Activated CD4-positive, alpha-beta T cell treated with anti-CD3 and anti-CD28 coated beads, Interleukin-10, Interleukin-2, amounts not matched to agents 100 ng/mL and 50 ng/mL, durations not matched to agents 16 hours and 8 hours (primary cell): ENCODE data around the gene ITFG2.

ENCODE experiments used
- DNase-seq: peaks from one replicate; pipeline ENCODE4 v3.0.0-alpha.2; 2020

ITFG2 gene

GRCh38 chr12:2795291-2796186 is 16.9 kb upstream of the ITFG2 start:
- DNase-seq, result peak; percentile 75

GRCh38 chr12:2796187-2796666 is 16.2 kb upstream of the ITFG2 start:
- DNase-seq, result no peak

DNA sequence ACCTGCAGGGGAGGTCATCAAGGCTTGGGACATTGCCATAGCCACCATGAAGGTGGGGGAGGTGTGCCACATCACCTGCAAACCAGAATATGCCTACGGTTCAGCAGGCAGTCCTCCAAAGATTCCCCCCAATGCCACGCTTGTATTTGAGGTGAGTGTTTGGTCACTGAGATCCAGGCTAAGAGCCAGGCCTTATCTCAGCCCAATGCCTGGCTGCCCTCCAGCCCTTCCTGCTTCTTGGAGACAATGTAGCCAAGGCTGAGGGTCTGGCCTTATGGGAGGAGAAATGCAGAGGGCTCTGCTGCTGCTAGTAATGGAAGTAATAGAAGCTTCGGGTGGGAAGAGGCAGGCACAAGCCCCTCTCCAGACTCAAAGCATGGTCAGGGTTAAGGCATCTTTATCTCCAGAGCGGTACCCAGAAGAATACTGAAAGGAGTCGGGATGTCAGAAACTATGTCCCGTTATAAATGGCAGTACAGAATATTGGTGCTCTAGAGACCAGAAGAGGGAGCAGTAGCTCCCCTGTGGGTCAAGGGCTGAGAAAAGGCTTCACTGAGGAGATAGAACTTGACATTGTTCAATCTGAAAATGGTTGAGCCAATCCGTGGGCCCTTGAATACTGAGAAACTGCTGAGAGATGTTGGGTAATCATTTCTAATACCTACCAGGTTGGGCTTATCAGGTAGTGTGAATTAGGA is 14.6 kb upstream of the ITFG2 start:
- DNase-seq, result no peak

- DNase-seq, result no peak
Measured at GRCh38 chr12:2800046-2800570, 12.4 kb upstream of the ITFG2 start.

DNA sequence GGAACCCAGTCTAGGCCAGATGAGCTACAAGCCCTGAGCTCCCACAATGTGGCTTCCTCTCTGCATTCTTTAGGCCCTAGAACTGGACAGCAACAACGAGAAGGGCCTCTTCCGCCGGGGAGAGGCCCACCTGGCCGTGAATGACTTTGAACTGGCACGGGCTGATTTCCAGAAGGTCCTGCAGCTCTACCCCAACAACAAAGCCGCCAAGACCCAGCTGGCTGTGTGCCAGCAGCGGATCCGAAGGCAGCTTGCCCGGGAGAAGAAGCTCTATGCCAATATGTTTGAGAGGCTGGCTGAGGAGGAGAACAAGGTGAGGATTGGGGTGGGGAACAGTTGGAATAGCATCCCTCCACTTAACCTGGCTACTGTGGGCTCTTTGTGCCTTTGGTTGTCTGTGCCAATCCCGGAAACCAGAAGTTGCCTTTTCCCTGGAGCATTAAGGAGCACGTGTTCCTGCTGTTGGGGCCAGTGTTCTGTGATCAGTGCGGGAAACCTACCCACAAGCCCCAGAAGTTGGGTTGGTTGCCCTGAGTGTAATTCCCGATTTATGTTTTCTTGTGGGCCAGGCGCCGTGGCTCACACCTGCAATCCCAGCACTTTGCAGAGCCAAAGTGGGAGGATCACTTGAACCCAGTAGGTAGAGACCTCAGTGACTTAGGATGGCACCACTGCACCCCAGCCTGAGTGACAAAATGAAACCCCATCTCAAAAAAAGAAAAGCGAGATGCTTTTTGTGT is 11.3 kb upstream of the ITFG2 start:
- DNase-seq, result no peak

DNA sequence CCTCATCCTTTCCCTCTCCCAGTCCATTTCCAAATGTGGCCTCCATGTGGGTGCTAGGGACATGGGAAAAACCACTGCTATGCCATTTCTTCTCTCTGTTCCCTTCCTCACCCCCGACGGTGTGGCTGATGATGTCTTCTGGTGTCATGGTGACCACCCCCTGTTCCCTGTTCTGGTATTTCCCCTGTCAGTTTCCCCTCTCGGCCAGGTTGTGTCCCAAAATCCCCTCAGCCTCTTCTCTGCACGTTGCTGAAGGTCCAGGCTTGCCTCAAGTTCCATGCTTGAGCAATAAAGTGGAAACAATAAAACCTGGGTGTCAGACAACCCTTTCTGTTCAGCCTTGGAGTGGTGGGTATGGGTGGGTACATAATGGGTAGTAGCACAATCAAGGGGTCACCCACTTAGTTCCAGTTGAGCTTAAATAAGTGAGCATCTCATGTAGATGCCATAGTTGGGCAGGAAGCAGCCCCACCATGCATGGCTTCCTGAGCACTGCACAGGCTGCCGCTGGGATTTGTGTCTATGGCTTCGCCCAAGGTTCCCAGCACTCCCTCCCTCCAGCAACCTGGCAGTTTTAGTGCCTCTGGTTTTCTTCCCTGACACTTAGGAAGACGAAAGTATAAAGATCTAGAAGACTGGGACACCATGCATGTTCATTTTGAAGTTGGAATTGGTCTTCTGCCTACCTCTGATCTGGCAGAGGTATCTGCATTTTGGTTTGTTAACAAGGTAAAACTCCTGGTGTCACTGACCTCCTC is 8.7 kb upstream of the ITFG2 start:
- DNase-seq, result no peak

DNA sequence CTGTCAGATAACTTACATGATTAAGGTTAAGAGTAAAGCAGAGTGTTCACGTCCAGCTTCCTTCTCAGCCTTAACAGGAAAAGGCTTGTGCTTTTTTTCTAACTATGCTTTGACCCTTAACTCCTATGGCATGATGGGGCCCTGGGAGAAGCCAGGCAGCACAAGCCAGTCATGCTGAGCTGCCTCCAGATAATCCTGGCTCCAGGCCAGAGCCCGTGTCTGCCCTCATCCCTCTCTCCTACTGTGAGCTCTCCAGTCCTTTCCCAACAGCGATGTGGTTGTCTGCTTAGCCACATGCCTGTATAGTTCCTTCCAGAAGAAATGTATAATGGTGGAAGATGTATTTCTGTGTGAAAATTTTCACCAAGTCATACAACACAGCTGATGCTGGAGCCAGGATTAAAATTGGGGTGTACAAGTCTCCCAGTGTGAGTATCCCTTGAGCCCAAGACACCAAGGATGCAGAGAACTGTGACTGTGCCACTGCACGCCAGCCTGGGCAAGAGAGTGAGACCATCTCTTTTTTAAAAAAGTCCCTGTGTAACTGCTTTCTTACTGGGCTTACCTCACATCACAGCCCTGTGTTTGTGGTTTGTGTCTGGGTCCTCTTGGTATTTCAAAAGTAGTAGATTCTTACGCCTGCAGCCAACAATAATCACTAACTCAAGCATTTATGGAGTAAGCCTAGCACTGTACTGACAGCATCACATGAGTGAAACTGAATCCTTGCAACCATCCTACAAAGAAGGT is 7.9 kb upstream of the ITFG2 start:
- no peak for DNase-seq

- DNase-seq, result no peak
Measured at GRCh38 chr12:2805143-2805520, 7.3 kb upstream of the ITFG2 start.

GRCh38 chr12:2806700-2807099 is 5.8 kb upstream of the ITFG2 start:
- no peak for DNase-seq

DNA sequence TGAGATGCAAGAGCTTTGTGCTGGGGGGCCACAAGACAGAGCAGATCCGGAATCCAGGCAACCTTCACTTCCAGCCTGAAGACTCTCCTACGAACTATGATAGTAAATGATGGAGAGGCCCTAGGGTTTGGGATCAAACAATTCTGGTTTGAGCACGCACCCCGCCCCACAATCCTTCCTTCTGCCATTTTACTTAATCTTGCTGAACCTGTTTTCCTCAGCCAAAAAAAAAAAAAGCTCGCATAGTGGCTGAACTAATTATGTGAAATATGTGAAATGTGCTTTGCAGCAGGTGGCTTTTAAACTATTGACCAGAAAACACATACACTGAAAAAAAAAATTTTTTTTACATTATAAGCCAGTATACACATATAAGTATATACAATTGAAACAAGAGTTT is 667 bp upstream of the ITFG2 start:
- DNase-seq, result no peak

GRCh38 chr12:2813214-2814185 is 1.0 kb downstream of the ITFG2 start:
- DNase-seq, result peak; percentile 78

GRCh38 chr12:2819810-2820209 is 7.3 kb downstream of the ITFG2 start:
- DNase-seq, result no peak

DNA sequence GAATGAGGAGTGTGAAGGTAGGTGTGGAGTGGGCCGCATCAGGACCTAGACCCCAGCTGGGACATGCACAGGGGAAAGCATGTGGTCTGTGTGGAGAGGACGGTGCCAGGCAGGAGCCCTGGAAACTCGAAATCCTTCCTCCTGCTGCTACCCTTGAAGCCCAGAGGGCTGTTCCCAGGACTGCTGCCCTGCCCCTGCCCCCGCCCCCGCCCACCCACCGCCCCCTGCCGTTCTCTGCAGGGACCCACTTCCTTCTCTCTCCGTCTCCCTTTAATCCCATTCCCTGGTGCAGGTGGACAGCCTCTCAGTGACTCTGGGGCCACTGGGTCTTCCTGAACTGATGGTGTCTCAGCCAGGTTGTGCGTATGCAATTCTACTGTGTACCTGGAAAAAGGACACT is 8.0 kb downstream of the ITFG2 start:
- DNase-seq, result no peak

DNA sequence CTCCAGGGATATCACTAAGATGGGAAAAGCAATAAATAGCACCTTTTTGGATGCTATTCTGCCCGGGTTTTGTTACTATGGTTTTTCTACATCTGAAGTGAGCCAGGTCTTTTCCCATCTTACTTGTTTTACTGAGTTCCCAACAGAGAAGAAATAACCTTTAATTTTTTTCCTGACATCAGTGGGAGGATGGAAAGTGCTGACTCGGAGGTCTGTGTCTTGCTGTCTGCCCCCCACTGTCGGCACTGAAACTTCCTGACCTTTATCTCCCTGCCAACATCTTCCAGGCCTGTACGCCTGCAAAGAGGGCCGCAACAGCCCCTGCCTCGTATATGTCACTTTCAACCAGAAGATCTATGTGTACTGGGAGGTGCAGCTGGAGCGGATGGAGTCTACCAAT is 11.0 kb downstream of the ITFG2 start:
- no peak for DNase-seq

- no peak for DNase-seq
Measured at GRCh38 chr12:2824541-2824940, 12.1 kb downstream of the ITFG2 start.

DNA sequence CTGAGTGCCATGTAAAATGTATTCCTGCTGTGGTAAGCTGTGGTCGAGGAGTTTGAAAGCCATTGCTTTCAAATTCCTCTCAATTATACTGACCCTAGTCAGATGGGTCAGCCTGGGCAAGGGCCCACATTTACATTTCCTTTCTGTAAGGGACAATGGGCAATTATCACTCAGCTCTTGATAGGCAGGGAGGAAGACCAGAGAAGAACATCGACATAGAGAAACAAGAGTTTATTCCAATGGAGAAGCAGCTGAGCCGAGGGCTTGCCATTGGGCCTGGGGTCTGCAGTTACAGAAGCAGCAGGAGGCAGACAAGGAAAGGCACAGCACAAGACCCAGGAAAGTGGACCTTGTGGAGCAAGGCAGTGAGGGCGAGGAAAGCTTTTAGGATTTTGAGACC is 12.7 kb downstream of the ITFG2 start:
- no peak for DNase-seq

GRCh38 chr12:2826036-2826435 is 13.6 kb downstream of the ITFG2 start:
- DNase-seq, result no peak

DNA sequence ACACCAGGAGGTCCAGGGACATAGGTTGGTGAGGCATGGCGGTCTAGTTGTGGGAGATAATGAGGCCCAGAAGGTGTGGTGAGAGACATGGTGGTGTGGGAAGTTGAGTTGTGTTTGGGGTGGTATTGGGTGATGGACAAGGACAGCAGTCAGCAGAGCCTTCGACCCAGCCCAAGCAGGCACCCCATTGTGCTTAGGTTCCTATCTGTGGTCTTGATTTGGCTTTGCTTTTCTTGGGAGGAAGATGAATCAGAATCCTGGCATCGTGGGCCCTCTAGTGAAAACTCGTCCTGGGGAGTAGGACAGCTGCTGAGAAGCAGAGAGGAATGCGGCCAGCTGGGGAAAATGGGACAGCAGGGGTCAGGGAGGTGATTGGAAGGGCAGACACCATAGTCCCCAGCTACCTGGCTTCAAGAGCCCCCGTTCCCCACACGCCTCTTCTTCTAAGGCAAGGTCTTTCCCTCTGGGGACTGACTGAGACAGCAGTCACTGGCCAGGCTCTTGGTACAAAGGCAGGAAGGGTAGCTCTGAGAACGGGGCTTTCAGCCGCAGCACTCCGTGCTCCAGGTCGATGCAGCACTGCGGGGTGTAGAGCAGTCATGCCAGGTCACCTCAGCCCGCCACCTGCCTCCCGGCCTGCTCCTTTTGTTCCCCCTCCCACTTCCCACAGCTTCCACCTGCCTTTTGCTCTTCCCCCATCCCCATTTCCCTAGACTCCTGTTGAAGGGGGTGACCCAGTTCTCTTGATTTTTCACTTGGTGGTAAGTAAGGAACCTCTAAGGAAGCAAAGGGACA is 14.4 kb downstream of the ITFG2 start:
- DNase-seq, result no peak

DNA sequence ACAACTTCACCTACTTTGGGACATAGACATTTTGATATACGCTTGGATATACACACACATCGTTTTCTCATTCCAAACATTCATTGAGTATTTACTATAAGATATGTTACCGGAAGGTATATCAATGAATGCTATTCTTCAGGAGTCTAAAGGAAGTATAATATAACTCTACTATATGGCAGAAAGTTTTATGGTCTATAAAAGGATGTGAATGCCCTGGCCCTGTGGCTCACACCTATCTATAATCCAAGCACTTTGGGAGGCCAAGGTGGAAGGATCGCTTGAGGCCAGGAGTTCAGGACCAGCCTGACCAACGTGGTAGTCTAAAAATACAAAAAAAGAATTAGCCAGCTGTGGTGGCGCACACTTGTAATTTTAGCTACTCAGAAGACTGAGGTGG is 16.8 kb downstream of the ITFG2 start:
- DNase-seq, result no peak
